HL-60 (cell line): ENCODE measurements around the gene PIK3R5.

Experiments
- CTCF ChIP-seq: IDR thresholded peaks from one replicate; pipeline ENCODE4 v1.5.1; 2011; ENCODE audit warnings: low read length, control low read depth, inconsistent platforms; ENCODE audit not compliant: insufficient read depth
- GABPA ChIP-seq: IDR thresholded peaks from 2 replicates; pipeline ENCODE4 v1.6.1; 2012; ENCODE audit warnings: low read depth
- POLR2AphosphoS5 ChIP-seq: IDR thresholded peaks from 2 replicates; pipeline ENCODE4 v1.6.1; 2012; ENCODE audit warnings: low read depth
- SPI1 ChIP-seq: IDR thresholded peaks from 2 replicates; pipeline ENCODE4 v1.6.1; 2012; ENCODE audit warnings: low read depth, mild to moderate bottlenecking, borderline replicate concordance

- TF ChIP-seq CTCF (no peak), SPI1 (peak; percentile 77; the same call in 1 of the 2 replicates), GABPA (no peak), POLR2AphosphoS5 (no peak)
Observed at GRCh38 chr17:9001559-9001958, 36.1 kb upstream of the PIK3R5 start.
